HepG2 (cell line): ENCODE data around the gene STRIT1. TPM values are rescaled to one million over a fixed set of nuclear protein-coding genes. Genes with fewer than 3 reads are reported as not detected.

Source experiments
- ATAC-seq: fragments of 200-7000 bp; cut with Tn5 transposase; 3 replicates; pipeline ENCODE4 v1.9.1; 2020; ENCODE audit warnings: mild to moderate bottlenecking, moderate library complexity
- BruUV-seq: library from RNA; stranded (reverse); fragments of 400-500 nt; replicated peaks from 2 replicates; lab custom pipeline; 2021; lab: Mats Ljungman, UMichigan
- CTCF ChIA-PET: fragments of 300-600 bp; formaldehyde crosslinking; extraction: SDS; loops from one replicate; lab custom pipeline; 2021; ENCODE audit warnings: low total read pairs, inconsistent platforms, low intra/inter-chr PET ratio; lab: Yijun Ruan, JAX
- POLR2A ChIA-PET: fragments of 350-600 bp; sonication (Branson Sonifier 250); formaldehyde crosslinking; loops from one replicate; lab custom pipeline; 2020; ENCODE audit warnings: antibody characterized with exemption, inconsistent platforms; lab: Yijun Ruan, JAX
- DNase-seq: peaks from one replicate; pipeline ENCODE4 v3.0.0-alpha.2; 2015; ENCODE audit warnings: low spot score
- FAIRE-seq: peaks from 3 replicates; lab custom pipeline; 2011; peaks lifted over from hg19 to GRCh38; lab: Jason Lieb, UNC
- H2AFZ ChIP-seq: one replicate; pipeline ENCODE4 v1.6.1; 2011; ENCODE audit warnings: low read length, inconsistent platforms
- H3K27ac ChIP-seq: fragments of 300-600 bp; 3 replicates; pipeline ENCODE4 v1.8.0; 2011; ENCODE audit warnings: mixed run types, mild to moderate bottlenecking, mixed read lengths, low read length, inconsistent platforms; ENCODE audit not compliant: insufficient read depth; ENCODE audit errors: extremely low read length
- H3K27me3 ChIP-seq, 2 experiments: fragments of 200-600 bp in 1 of 2; 2 replicates in 1 of 2; 3 replicates in 1 of 2; pipeline versions ENCODE4 v1.6.0 to v1.8.0; 2011; ENCODE audit warnings: low read length in 2 of 2, mild to moderate bottlenecking in 2 of 2, moderate library complexity in 2 of 2, inconsistent platforms in 1 of 2; ENCODE audit not compliant: insufficient read depth in 2 of 2, control insufficient read depth in 1 of 2
- H3K36me3 ChIP-seq, 2 experiments: fragments of 200-600 bp in 1 of 2; replicated peaks in 1 of 2; 2 replicates in 1 of 2; 3 replicates in 1 of 2; pipeline versions ENCODE4 v1.5.1 to v1.8.0; 2011; ENCODE audit warnings: low read length in 2 of 2, inconsistent platforms in 1 of 2; ENCODE audit not compliant: insufficient read depth in 2 of 2, control insufficient read depth in 1 of 2
- H3K4me1 ChIP-seq: 2 replicates; pipeline ENCODE4 v1.5.1; 2012; ENCODE audit warnings: low read length, inconsistent platforms; ENCODE audit not compliant: insufficient read depth
- H3K4me2 ChIP-seq: 2 replicates; pipeline ENCODE4 v1.6.0; 2011; ENCODE audit warnings: low read depth, low read length, inconsistent platforms
- H3K4me3 ChIP-seq, 3 experiments: fragments of 200-600 bp in 1 of 3; sonication (generic), shearing (Covaris generic) in 1 of 3; replicated peaks in 1 of 3; 2 replicates each; pipeline ENCODE4 v1.5.1; 2011 to 2016; ENCODE audit warnings: low read length in 3 of 3, inconsistent platforms in 2 of 3, low read depth in 2 of 3, mild to moderate bottlenecking in 2 of 3, control low read depth in 1 of 3, mixed read lengths in 1 of 3; ENCODE audit not compliant: insufficient read depth in 1 of 3
- H3K79me2 ChIP-seq: one replicate; pipeline ENCODE4 v1.6.1; 2011; ENCODE audit warnings: low read length, inconsistent platforms; ENCODE audit not compliant: insufficient read depth
- H3K9ac ChIP-seq: 2 replicates; pipeline ENCODE4 v1.6.0; 2011; ENCODE audit warnings: mild to moderate bottlenecking, low read depth, low read length, inconsistent platforms; ENCODE audit not compliant: insufficient read depth
- H3K9me3 ChIP-seq: 2 replicates; pipeline ENCODE4 v1.5.1; 2012; ENCODE audit warnings: mild to moderate bottlenecking, low read length
- H4K20me1 ChIP-seq: 2 replicates; pipeline ENCODE4 v1.6.0; 2011; ENCODE audit warnings: inconsistent platforms, mild to moderate bottlenecking, low read length, moderate library complexity; ENCODE audit not compliant: insufficient read depth
- BRCA1 ChIP-seq: sonication (generic); formaldehyde crosslinking; IDR thresholded peaks from 2 replicates; pipeline ENCODE4 v1.4.0; 2020; ENCODE audit warnings: missing genetic modification reagents
- CENPBD1 ChIP-seq: sonication (generic); formaldehyde crosslinking; IDR thresholded peaks from 2 replicates; pipeline ENCODE4 v1.8.0; 2022; ENCODE audit warnings: missing genetic modification reagents, low read depth, mild to moderate bottlenecking, borderline replicate concordance
- E2F1 ChIP-seq: sonication (generic); formaldehyde crosslinking; IDR thresholded peaks from 2 replicates; pipeline ENCODE4 v1.5.0; 2020; ENCODE audit warnings: missing genetic modification reagents
- FOXM1 ChIP-seq: sonication (generic); formaldehyde crosslinking; IDR thresholded peaks from 2 replicates; pipeline ENCODE4 v1.5.0; 2020; ENCODE audit warnings: missing genetic modification reagents
- HMG20B ChIP-seq: conservative IDR thresholded peaks from 2 replicates; pipeline ENCODE4 v1.6.1; 2016; ENCODE audit warnings: missing genetic modification reagents, missing compliant biosample characterization
- HMGA1 ChIP-seq: sonication (generic); formaldehyde crosslinking; conservative IDR thresholded peaks from 2 replicates; pipeline ENCODE4 v1.4.0; 2020; ENCODE audit warnings: missing genetic modification reagents
- HNRNPLL ChIP-seq: fragments of 200-400 bp; formaldehyde crosslinking; IDR thresholded peaks from 2 replicates; pipeline ENCODE4 v1.6.1; 2017; ENCODE audit warnings: mild to moderate bottlenecking, low read depth, low read length; ENCODE audit not compliant: poor library complexity, severe bottlenecking
- MED13 ChIP-seq: sonication (generic); formaldehyde crosslinking; IDR thresholded peaks from 2 replicates; pipeline ENCODE4 v1.5.0; 2020; ENCODE audit warnings: missing genetic modification reagents
- MIXL1 ChIP-seq: IDR thresholded peaks from 2 replicates; pipeline ENCODE4 v1.6.1; 2016
- NCOA1 ChIP-seq: sonication (generic); formaldehyde crosslinking; IDR thresholded peaks from 2 replicates; pipeline ENCODE4 v1.9.0; 2021; ENCODE audit warnings: missing genetic modification reagents
- NR2F6 ChIP-seq, 2 experiments: IDR thresholded peaks; 2 replicates each; pipeline ENCODE4 v1.6.1; 2016; ENCODE audit warnings: antibody characterized with exemption in 1 of 2, mild to moderate bottlenecking in 1 of 2
- SOX5 ChIP-seq: IDR thresholded peaks from 2 replicates; pipeline ENCODE4 v1.6.1; 2016; ENCODE audit warnings: borderline replicate concordance
- ZC3H4 ChIP-seq: sonication (generic); formaldehyde crosslinking; IDR thresholded peaks from 2 replicates; pipeline ENCODE4 v1.4.0; 2020; ENCODE audit warnings: missing genetic modification reagents, borderline replicate concordance
- ZNF451 ChIP-seq: sonication (generic); formaldehyde crosslinking; IDR thresholded peaks from 2 replicates; pipeline ENCODE4 v1.5.0; 2020; ENCODE audit warnings: mild to moderate bottlenecking, missing genetic modification reagents
- ZNF558 ChIP-seq: sonication (generic); formaldehyde crosslinking; IDR thresholded peaks from 2 replicates; pipeline ENCODE4 v1.9.0; 2022; ENCODE audit warnings: mild to moderate bottlenecking, missing genetic modification reagents, borderline replicate concordance
- ZNF563 ChIP-seq: sonication (generic); formaldehyde crosslinking; IDR thresholded peaks from 2 replicates; pipeline ENCODE4 v1.8.0; 2022; ENCODE audit warnings: mild to moderate bottlenecking, moderate library complexity, missing genetic modification reagents
- ZNF577 ChIP-seq: sonication (generic); formaldehyde crosslinking; IDR thresholded peaks from 2 replicates; pipeline ENCODE4 v1.4.0; 2020; ENCODE audit warnings: mild to moderate bottlenecking, low read depth, missing genetic modification reagents, borderline replicate concordance
- ZNF879 ChIP-seq: sonication (generic); formaldehyde crosslinking; IDR thresholded peaks from 2 replicates; pipeline ENCODE4 v1.8.1; 2023; ENCODE audit warnings: missing genetic modification reagents
- ZXDC ChIP-seq: sonication (generic); formaldehyde crosslinking; IDR thresholded peaks from 2 replicates; pipeline ENCODE4 v1.5.0; 2020; ENCODE audit warnings: mild to moderate bottlenecking, missing genetic modification reagents
- WGBS: methylation state at CpG from one replicate; pipeline ENCODE4 v1.1.6; 2017; ENCODE audit warnings: low lambda C conversion rate; 5-methylcytosine and 5-hydroxymethylcytosine counted together
- in situ Hi-C: cut with HindIII; loops from 2 replicates; pipeline ENCODE4 v1.10.0; 2017; ENCODE audit warnings: low pct_unique_long_range_greater_than_20kb; ENCODE audit not compliant: extremely low pct_ligation_motif_present
- intact Hi-C: fragments of 100-400 bp; cut with micrococcal nuclease; formaldehyde crosslinking; loops from one replicate; pipeline ENCODE4 v1.10.0; 2022; ENCODE audit not compliant: unreplicated experiment
- polyA plus RNA-seq, 8 experiments: library from polyadenylated mRNA; depleted of rRNA in 3 of 8; stranded (reverse) in 7 of 8; unstranded in 1 of 8; fragments of >200 nt; fragmentation: Illumina TruSeq in 4 of 8; extraction: Trizol in 4 of 8; gene quantifications; 2 replicates each; pipeline versions ENCODE4 v1.2.1 to v1.2.3, GENCODE V29; 2011 to 2016; ENCODE audit warnings: low read depth in 4 of 8, missing spikeins in 1 of 8, mixed read lengths in 1 of 8; ENCODE audit not compliant: insufficient read depth in 1 of 8
- total RNA-seq, 5 experiments: library from RNA; depleted of rRNA; stranded (reverse); fragments of >200 nt; fragmentation: Illumina TruSeq; extraction: Trizol; gene quantifications; 2 replicates each; pipeline ENCODE4 v1.2.3, GENCODE V29; 2016; ENCODE audit warnings: low read depth in 1 of 5

The STRIT1 gene
- total and polyA plus RNA-seq, 2 of the 13 experiments (the other 11 are each of a cell fraction or from before 2014, with no cell fraction given) = not detected

- no TSS peak for BruUV-seq
- in situ Hi-C loops (no loop called here), intact Hi-C loops (no loop called here)
- POLR2A ChIA-PET = no interaction called here
- Histone ChIP-seq H3K79me2 (no peaks in the 10 kb centered on the region), H3K9me3 (no peaks in the 10 kb centered on the region), H3K4me3 (no peak overlapping the region), H3K4me2 (no peak overlapping the region), H3K27ac (no peak overlapping the region), H3K4me1 (no peaks in the 10 kb centered on the region)
- TF ChIP-seq E2F1 (CRISPR knock-in tag) (no peak), ZNF577 (CRISPR knock-in tag) (no peak), FOXM1 (CRISPR knock-in tag) (no peak), HMG20B (CRISPR knock-in tag) (no peak), SOX5 (no peak), HMGA1 (CRISPR knock-in tag) (no peak), HNRNPLL (no peak), MED13 (no peak), BRCA1 (no peak), ZNF879 (CRISPR knock-in tag) (no peak), MIXL1 (CRISPR knock-in tag) (no peak), ZNF451 (CRISPR knock-in tag) (no peak), ZXDC (CRISPR knock-in tag) (no peak), CENPBD1 (CRISPR knock-in tag) (no peak), ZNF563 (CRISPR knock-in tag) (no peak), NR2F6 (IDR thresholded peaks at IDR 0.05) (no peak), NR2F6 (CRISPR knock-in tag; IDR thresholded peaks at IDR 0.05) (no peak), NCOA1 (CRISPR knock-in tag) (no peak), ZC3H4 (CRISPR knock-in tag) (no peak), ZNF558 (CRISPR knock-in tag) (no peak)
- TF ChIP-seq, all 625 proteins: peak for 0
- no peak for FAIRE-seq
- no peak overlapping the region for H3K9ac ChIP-seq
- whole genome bisulfite sequencing = 48% methylated on average over 3 of the region's 3 CpGs
- no peaks in the 10 kb centered on the region for H4K20me1 ChIP-seq
- no peaks in the 10 kb centered on the region for H3K36me3 ChIP-seq
- no peak for DNase-seq
- no peak for ATAC-seq
- CTCF ChIA-PET = no interaction called here
- H2AFZ ChIP-seq = no peak overlapping the region
- no peaks in the 10 kb centered on the region; a peak in 1 of 5 replicates for H3K27me3 ChIP-seq
These were observed 48.8 kb downstream of the STRIT1 start for GRCh38 chr3:155244699-155245098.
